Embryonic facial prominence (tissue), 1 donor: ENCODE data around the gene VGLL4.
"Not testable (repeated sequence)": the region's sequence is repeated elsewhere in the genome, so short reads cannot be mapped to it uniquely, and the experiment has no call there.

Source experiments
- DNase-seq: peaks from one replicate; pipeline ENCODE4 v3.0.0-alpha.2; 2016; ENCODE audit errors: extremely low spot score

Gene VGLL4

GRCh38 chr3:11587766-11588165, 55.9 kb downstream of the VGLL4 start:
- DNase-seq, result no peak

GRCh38 chr3:11584570-11584969, 59.1 kb downstream of the VGLL4 start:
- no peak for DNase-seq

- no peak for DNase-seq
Observed at GRCh38 chr3:11583638-11584046, 60.1 kb downstream of the VGLL4 start.

GRCh38 chr3:11583235-11583634, 60.5 kb downstream of the VGLL4 start:
- peak; percentile 53 for DNase-seq

GRCh38 chr3:11582191-11582968, 61.3 kb downstream of the VGLL4 start:
- peak; percentile 87 for DNase-seq

- peak; percentile 59 for DNase-seq
Observed at GRCh38 chr3:11581237-11582190, 62.2 kb downstream of the VGLL4 start.

DNA sequence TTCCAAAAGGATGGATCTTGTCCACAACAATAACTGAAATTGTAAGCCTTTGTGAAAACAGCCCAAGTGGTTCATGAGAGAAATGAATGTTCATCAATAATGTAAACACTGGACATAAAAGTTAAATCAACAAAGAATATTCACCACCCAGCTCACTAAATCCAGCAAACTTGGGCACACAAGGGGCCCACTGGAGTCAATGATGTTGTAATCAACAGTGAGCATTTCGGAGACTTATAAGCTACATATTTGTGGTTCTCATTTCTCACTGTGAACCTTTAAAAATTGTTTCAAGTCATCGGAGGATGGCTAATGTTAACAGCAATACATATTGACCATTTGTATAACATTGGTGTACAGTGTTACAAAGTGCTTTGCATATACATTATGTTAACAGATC, 63.1 kb downstream of the VGLL4 start:
- DNase-seq, result no peak

DNA sequence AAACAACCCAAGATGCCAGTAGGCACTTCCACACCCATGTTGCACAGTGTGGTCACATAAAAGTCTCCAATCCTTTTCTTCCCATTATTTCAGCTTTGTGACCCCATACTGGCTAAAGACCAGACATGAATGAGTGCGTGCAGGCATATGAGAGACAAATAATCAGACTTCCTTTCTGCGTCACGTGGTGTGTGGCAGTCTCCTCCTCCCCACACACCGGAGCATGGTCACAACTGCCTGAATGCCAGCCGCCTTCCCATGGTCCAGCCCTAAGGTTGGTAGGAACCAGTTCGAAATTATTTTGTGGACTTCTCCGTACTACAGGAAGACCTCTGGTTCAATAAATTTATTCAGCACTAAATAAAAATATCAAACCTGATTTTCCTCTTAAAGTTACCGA, 65.5 kb downstream of the VGLL4 start:
- DNase-seq, result no peak

- no peak for DNase-seq
Observed at GRCh38 chr3:11576453-11576852, 67.3 kb downstream of the VGLL4 start.

GRCh38 chr3:11575677-11576076, 68.0 kb downstream of the VGLL4 start:
- DNase-seq, result no peak

GRCh38 chr3:11574981-11575669, 68.6 kb downstream of the VGLL4 start:
- DNase-seq, result no peak

- not testable (repeated sequence) for DNase-seq
Observed at GRCh38 chr3:11572660-11573059, 71.1 kb downstream of the VGLL4 start.

DNA sequence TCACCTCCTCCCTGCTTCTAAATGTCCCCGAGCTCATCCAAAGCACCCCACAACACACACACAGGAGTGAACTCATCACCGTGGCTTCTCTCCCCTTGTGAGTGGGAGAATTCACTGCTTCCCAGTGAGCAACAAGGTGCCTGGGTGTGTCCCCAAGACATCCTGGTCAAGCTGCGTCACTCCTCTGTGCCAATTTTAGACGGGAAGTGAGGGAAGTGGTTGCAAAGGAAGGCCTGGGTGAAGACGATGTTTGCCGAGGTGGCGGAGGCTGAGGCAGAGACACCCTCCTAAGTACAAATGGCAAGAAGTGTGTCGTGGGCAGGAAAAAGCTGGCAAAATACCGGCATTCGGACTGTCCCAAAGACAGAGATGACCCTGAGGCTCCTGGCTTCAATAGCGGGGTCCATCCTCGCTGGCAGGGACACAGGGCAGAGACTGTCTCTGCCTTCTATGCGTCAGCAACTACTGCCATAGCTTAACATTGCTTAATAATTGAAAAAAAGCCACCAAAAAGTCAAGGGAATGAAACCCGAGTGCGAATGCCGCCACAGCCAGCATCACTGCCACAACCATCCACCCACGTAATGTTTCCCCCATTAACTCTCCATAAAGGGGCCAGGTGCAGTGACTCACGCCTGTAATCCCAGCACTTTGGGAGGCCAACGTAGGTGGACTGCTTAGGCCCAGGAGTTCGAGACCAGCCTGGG, 72.8 kb downstream of the VGLL4 start:
- DNase-seq, result no peak

- DNase-seq, result no peak
Observed at GRCh38 chr3:11570251-11570650, 73.5 kb downstream of the VGLL4 start.

DNA sequence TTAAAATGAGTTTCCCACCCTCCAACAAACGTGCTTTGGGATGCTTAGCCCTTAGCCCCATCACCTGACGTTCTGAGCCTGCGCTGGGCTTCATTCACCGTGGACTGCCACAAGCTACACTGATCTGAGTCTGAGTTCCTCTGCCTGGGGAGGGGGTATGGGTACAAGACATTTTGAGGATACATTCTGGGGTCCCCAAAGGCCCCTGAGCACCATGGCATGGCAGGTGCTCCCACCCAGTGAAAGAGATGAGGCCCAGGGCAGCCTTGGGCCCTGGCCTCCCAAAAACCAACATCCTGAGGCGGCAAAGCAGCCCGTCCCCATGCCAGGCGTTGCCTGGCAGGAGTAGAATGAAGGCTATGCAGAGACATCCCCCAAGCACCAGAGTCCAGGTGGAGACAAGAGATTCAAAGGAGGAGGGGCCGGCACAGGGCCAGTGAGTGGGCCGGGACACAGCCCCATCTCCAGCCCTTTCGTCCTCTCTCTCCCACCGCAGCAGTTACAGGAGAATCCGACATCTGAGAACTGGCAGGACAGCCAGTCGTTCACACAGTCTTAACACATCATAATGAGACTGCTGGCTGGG, 74.5 kb downstream of the VGLL4 start:
- no peak for DNase-seq

- DNase-seq, result no peak
Observed at GRCh38 chr3:11568503-11569155, 75.1 kb downstream of the VGLL4 start.

DNA sequence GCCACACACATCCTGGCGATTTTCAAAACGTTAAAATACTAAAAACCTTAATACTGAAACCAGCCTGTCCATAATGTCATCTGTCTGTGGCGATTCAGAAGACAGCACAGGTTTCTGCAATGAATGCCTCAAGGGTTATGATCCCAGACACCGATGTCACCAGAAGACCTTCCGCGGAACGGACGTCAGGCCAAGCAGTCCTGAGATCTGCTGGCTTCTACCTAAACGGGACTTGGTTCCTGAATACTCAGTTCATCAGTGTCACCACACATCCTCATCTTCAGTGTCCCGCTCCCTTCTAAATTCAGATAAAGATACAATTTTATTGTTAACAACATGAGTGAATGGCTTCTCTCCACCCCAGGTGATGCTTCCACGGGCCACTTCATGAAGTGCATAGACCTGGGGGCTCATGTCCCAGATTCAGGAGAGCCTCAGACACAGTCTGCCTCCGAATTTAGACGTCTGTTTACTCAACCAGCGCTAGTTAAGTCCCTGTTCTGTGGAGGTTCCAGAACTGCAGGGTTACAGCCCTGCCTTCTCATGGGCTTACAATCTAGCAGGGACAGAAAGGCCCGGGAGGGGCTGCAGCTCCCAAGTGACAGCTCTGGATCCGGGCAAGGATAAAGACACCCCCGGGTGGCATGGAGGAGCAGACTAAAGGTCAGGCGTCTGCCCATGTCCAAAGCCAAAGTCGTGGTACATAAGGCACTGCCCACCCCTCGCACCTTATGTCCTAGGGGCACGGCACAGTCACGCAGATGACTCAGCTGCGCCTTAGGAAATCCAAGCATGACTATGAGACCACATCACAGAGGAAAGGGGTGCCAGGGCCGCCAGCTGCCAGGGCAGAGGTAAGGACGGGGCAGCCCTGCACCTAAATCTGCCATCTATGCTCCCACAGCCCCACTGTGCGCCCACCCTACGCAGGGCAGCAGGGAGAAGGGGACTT, 75.9 kb downstream of the VGLL4 start:
- DNase-seq, result no peak

GRCh38 chr3:11566916-11567315, 76.8 kb downstream of the VGLL4 start:
- DNase-seq, result no peak

GRCh38 chr3:11566478-11566877, 77.2 kb downstream of the VGLL4 start:
- DNase-seq, result no peak
